Inflammatory macrophage treated with lipopolysaccharide for 4 hours (primary cell): ENCODE results near the gene DENND1A.

Experiments used
- DNase-seq: peaks from one replicate; pipeline ENCODE4 v3.0.0-alpha.2; 2020

DENND1A gene

DNA sequence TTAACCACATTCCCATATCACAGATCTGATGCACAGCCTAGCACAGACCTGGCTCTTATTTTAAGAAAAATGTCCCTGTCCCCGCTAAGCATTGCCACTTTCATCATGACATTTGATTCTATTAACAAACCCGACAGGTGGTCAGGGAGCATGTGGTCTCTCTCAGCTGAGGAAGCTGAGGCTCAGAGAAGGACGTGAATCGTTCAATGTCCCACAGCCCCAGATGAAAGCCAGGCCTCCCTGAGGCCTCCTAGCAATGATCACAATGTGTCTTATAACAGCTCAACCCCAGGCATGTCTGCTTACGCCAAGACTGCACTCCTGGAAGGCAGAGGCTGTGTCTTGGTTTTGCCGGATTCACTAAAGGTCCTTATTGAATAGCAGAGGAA lies 584.4 kb downstream of the DENND1A start:
- no peak for DNase-seq

DNA sequence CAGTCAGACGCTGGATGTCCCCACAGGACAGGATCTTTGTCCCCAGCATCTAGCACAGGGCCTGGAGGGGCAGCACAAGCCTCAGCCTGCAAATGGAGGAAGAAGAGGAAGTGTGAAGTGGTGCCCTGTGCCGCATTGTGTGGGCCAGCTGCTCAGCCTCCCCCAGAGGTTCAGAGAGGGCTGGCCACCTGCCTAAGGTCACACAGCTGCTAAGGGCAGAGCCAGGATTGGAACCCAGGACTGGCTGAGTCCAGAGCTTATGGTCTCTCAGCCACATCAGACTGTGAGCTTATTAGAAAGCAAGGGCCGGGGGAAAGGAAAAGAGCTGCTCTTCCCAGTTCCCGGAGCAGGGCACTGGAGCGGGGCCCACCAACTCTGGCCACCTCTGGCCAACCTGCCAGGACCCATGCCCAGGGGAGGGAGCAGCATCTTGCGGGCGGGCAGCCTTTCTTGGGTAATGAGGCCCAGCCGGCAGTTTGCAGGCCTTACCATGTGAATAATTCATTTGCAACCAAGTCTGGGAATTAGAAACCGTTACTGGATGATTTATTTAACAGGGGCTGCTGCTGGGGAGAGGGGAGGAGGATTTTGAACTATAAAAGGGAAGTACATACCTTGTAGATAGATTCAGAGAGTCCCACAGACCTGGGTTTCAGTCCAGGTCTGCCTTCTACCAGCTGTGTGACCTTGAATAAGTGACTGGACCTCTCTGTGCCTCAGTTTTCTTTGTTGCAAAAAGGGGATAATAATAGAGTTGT lies 585.6 kb downstream of the DENND1A start:
- peak; percentile 36 for DNase-seq

- DNase-seq, result peak; percentile 73
These were observed 586.3 kb downstream of the DENND1A start for GRCh38 chr9:123343443-123344191.

DNA sequence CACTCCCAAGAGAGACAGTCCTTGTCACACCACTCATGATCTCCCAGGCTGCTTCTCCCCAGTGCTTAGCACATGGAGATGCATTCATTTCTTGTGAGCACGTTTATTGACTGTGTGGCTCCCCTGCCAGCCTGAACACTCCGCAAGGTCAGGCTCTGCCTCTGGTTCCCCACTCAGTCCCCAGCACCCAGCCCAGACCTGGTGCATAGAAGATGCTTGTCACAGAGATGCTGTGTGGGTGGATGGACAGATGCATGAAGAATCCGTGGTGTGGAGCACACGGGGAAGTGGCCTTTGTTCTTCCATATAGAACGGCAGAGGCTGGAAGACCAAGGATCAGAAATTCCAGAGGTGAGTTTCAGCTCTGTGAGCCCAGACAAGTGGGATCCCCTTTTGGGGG lies 587.7 kb downstream of the DENND1A start:
- no peak for DNase-seq

DNA sequence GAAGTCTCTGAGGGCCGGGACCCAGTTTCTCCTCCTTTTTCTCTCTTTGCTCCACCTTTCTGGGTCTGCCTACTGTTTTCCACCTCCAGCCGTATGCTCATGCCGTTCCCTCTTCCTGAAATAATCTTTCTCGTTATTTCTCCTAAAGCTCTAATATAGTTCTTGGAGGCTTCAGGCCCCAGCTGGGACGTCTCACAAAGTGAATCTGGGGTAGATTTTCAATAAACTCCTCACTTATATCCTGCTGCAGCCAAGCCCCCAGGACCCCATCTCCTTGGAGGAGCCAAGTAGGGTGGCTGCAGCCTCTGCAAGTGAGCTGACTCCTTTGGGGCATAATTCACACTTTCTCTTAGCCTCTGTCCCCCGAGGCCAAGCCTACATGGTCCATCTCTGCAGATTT lies 588.1 kb downstream of the DENND1A start:
- DNase-seq, result no peak

DNA sequence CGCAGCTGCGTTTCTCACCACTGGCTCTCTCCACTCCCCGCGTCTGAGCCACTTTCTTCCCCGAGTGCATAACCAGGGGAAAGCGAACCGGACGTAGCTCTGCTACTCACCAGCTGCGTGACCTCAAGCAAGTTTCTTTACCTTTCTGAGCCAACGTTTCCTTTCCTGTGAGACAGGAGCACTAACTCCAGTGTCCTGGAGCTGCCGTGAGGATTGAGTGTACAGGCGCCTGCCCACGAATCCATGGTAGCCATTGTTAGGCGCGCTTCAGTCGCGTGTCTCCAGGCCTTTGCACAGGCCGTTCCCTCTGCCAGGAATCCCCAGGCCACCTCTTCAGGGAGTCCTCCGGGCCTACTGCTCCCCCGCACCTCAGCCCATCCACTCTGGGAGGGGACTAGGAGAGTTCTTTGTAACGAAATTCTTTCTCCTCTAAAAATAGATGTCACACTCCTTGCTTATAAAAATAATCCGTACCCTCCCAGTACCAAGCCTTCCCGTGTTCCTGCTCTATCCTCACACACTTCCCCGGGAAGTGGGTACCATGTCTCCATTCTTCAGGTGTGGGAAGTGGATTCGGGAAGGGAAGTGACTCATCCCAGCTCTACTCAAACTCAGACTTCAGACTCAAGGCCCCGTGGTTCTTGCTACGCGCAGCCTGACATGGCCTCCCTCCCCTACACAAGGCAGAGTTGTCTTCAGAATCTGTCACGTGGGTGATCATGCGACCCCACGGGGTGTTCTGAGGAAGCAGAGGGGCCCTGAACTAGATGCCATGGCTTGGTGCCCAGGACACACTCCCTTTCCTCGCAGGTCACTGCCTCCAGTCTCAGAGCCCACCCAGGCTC lies 590.0 kb downstream of the DENND1A start:
- DNase-seq, result peak; percentile 79

DNA sequence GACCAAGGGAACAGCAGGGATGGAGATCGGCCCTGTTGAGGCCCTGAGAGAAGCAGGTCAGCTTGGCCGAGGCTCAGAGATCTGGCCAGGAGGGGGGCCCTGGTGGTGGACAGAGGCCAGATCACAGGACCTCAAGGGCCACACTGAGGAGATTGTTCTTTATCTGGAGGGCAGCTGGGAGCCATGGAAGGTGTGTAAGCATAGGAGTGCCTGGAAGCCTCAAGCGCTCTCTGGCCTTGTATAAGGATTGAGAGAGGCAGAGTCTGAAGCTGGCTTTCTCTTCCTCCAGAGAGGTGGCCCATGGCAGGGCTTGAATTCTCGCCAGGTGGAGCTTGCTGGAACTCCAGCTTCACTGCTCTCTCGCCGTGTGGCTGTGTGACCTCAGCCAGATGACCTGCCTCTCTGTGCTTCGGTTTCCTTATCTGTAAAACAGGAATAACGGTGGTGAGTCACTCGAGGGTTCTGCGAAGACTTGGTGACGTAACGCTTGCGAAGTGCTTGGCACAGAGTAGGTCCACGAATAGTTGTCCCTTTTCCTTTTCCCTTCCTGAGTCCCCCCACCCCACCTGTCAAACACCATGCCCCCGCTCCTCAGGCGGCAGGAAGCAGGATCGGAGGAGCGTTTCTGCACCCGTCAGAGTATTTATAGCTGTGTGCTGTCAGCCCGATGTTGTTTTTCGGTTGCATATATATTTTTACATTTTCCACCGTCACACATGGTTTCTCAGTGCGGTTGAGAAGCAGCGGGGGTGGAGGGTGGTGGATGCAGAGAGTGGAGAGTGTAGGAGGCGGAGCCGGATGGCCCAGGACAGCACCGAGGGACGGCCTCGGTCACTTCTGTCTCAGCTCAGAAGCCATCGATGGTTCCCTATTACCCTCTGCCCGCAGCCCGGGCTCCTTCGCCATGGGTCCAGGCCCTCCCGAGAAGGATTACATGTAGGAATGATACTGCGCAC lies 590.9 kb downstream of the DENND1A start:
- peak; percentile 94 for DNase-seq

DNA sequence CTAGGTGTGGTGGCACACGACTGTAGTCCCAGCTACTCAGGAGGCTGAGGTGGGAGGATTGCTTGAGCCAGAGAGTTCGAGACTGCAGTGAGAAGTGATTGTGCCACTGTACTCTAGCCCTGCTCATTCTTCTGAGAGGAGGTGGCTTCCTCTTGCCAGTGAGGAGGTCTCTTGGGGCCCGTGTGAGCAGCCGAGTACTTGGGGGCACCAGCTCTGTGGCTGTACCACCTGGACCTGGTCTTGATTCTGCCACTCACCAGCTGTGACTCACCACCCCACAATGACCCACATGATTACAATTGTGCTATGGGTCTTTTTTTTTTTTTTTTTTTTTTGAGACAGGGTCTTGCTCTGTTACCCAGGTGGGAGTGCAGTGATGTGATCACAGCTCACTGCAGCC lies 592.0 kb downstream of the DENND1A start:
- peak; percentile 8 for DNase-seq

GRCh38 chr9:123336959-123337358 lies 593.0 kb downstream of the DENND1A start:
- DNase-seq, result no peak

DNA sequence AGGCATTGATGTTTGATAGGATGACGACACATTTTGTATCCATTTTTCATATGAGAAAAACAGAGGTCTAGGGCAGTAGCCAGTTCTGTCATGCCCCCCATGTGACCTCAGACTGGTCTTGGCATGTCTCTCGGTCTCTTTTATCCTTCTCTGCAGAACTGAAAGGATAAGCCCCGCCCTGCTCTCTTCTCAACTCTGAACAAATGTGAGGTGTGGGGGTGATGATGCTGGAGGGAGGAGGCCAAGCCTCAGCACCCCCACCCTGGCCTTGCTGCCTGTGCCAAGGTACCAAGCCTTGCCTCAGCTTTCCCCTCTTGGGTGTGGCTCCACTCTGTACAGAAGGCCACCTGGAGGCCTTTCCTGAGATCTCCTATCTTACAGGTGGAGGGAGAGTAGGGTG lies 593.5 kb downstream of the DENND1A start:
- no peak for DNase-seq

- DNase-seq, result no peak
These were observed 594.0 kb downstream of the DENND1A start for GRCh38 chr9:123335986-123336329.

GRCh38 chr9:123335193-123335985 lies 594.5 kb downstream of the DENND1A start:
- DNase-seq, result no peak

- DNase-seq, result no peak
These were observed 595.3 kb downstream of the DENND1A start for GRCh38 chr9:123334639-123335038.

- DNase-seq, result peak; percentile 59
These were observed 596.8 kb downstream of the DENND1A start for GRCh38 chr9:123333058-123333669.

GRCh38 chr9:123331346-123332060 lies 598.4 kb downstream of the DENND1A start:
- peak; percentile 71 for DNase-seq
